Neural crest cell (in vitro differentiated cells): ENCODE measurements around the gene CD84. TPM values are rescaled to one million over a fixed set of nuclear protein-coding genes. Genes with fewer than 3 reads are reported as not detected.
"Not testable (repeated sequence)": the region's sequence is repeated elsewhere in the genome, so short reads cannot be mapped to it uniquely, and the experiment has no call there.

Experiments
- DNase-seq: peaks from one replicate; pipeline ENCODE4 v3.0.0; 2021; ENCODE audit warnings: low read depth, mixed read lengths, low spot score
- H3K27ac Mint-ChIP-seq: one replicate; pipeline ENCODE4 v1.8.0; 2021; ENCODE audit warnings: mild to moderate bottlenecking, mixed read lengths; ENCODE audit not compliant: unreplicated experiment
- H3K27me3 Mint-ChIP-seq: 2 replicates; pipeline ENCODE4 v1.8.0; 2021; ENCODE audit warnings: low read depth, mild to moderate bottlenecking, mixed read lengths
- H3K36me3 Mint-ChIP-seq: 2 replicates; pipeline ENCODE4 v1.8.0; 2021; ENCODE audit warnings: low read depth, mild to moderate bottlenecking, mixed read lengths
- H3K4me1 Mint-ChIP-seq: 2 replicates; pipeline ENCODE4 v1.8.0; 2021; ENCODE audit warnings: mixed read lengths
- H3K4me3 Mint-ChIP-seq: one replicate; pipeline ENCODE4 v1.8.0; 2021; ENCODE audit warnings: mild to moderate bottlenecking, mixed read lengths
- H3K9me3 Mint-ChIP-seq: 2 replicates; pipeline ENCODE4 v1.8.0; 2021; ENCODE audit warnings: mixed read lengths
- long read RNA-seq: library from polyadenylated mRNA; unstranded; transcript quantifications from one replicate; pipeline ENCODE4 v2.0.0, GENCODE V29; 2020
- total RNA-seq: library from RNA; stranded (reverse); gene quantifications from 2 replicates; pipeline ENCODE4 v1.2.1, GENCODE V29; 2021
- TF ChIP-seq, protein P1 (sequence below): fragments of 200-600 bp; sonication (generic); conservative IDR thresholded peaks from 2 replicates; pipeline ENCODE4 v1.5.0; 2021; ENCODE audit warnings: antibody characterized with exemption, mild to moderate bottlenecking

CD84 gene, protein sequence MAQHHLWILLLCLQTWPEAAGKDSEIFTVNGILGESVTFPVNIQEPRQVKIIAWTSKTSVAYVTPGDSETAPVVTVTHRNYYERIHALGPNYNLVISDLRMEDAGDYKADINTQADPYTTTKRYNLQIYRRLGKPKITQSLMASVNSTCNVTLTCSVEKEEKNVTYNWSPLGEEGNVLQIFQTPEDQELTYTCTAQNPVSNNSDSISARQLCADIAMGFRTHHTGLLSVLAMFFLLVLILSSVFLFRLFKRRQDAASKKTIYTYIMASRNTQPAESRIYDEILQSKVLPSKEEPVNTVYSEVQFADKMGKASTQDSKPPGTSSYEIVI
- total RNA-seq: not detected in 2 replicates
- long read RNA-seq: 0 reads

DNA sequence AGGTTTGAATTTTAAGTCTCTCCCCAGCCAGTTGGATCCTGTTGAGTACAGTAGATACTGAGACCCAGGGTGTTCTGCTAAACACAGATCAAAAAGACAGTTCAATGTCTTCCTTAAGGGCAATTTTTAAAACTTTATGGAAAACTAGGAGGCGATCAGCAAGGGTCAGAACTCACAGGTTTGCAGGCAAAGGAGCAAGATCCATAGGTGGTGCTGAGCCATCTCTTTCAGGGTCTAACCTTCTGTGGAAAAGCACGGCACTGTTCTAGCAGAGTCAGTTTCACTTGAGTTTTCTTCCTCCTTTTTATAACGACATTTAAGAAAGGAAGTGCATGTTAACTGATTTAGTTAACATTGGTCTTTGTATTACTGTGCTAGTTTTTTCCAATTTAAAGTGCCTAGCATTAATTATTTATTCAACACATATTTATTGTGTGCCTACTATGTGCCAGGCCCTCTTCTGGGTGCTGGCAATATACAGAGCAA, at the start of gene CD84:
Gene CD84 (minus strand): TSS at position 281 of the 486 bp plus-strand sequence. CDS start 59 bp downstream, at position 222.
- DNase-seq: no peak

DNA sequence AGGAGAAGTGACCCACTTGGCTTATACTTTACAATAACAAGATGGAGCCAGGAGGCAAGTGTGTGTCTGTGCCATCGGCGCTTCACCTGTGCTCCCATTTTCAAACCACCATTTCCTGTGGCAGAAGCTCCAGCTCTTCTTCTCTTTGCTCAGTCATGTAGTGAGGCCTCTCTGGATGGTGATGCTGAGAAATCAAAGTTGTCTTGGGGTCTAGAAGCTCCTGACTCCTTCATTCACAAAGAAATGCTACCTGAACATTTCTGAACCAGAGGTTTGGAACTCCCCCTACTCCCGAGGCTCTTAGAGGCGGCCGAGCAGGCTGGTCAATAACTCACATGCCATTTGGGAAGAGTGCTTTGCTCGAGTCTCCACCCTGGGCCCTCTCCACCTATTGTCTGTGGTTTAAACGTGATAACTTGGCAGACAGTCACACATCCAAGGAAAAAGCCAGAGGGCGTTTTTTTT, 49.5 kb upstream of the CD84 start:
- DNase-seq: no peak
- H3K36me3 Mint-ChIP-seq: no peaks in the 10 kb centered on the region
- H3K27me3 Mint-ChIP-seq: no peaks in the 10 kb centered on the region
- H3K27ac Mint-ChIP-seq: no peak overlapping the region
- H3K4me1 Mint-ChIP-seq: peaks cover 29% of the 10 kb centered on the region
- no peak overlapping the region for H3K4me3 Mint-ChIP-seq
- H3K9me3 Mint-ChIP-seq: no peaks in the 10 kb centered on the region
- TF ChIP-seq, protein P1, sequence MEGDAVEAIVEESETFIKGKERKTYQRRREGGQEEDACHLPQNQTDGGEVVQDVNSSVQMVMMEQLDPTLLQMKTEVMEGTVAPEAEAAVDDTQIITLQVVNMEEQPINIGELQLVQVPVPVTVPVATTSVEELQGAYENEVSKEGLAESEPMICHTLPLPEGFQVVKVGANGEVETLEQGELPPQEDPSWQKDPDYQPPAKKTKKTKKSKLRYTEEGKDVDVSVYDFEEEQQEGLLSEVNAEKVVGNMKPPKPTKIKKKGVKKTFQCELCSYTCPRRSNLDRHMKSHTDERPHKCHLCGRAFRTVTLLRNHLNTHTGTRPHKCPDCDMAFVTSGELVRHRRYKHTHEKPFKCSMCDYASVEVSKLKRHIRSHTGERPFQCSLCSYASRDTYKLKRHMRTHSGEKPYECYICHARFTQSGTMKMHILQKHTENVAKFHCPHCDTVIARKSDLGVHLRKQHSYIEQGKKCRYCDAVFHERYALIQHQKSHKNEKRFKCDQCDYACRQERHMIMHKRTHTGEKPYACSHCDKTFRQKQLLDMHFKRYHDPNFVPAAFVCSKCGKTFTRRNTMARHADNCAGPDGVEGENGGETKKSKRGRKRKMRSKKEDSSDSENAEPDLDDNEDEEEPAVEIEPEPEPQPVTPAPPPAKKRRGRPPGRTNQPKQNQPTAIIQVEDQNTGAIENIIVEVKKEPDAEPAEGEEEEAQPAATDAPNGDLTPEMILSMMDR: no peak

More for the DNA sequence above, at the start of gene CD84:
- Mint-ChIP-seq H3K36me3 (no peaks in the 10 kb centered on the region), H3K9me3 (peaks cover 3% of the 10 kb centered on the region), H3K27me3 (peaks cover 34% of the 10 kb centered on the region), H3K27ac (no peak within 1 kb of the TSS), H3K4me1 (no peaks in the 10 kb centered on the region), H3K4me3 (no peak within 1 kb of the TSS)
- TF ChIP-seq, protein P1: no peak

DNA sequence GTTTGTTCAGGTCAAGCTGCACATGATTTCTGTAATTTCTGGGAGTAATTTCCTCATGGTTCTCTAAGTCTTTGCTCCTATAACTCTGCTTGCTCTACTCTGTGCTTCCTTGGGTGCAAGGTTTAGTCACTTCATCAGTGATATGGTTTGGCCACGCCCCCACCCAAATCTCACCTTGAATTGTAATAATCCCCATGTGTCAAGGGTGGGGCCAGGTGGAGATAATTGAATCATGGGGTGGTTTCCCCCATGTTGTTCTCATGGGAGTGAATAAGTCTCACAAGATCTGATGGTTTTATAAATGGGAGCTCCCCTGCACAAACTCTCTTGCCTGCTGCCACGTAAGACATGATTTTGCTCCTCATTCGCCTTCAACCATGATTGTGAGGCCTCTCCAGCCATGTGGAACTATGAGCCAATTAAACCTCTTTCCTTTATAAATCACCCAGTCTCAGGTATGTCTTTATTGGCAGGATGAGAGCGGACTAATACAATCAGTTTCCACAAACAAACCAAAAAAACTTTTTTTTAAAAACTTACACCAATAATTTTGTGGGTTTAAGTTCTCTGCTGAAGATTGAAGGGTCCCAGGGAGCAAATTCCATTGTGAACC, 48.5 kb upstream of the CD84 start:
- H3K4me3 Mint-ChIP-seq, DNase-seq, H3K27me3 Mint-ChIP-seq, H3K27ac Mint-ChIP-seq, H3K36me3 Mint-ChIP-seq, H3K9me3 Mint-ChIP-seq: not testable (repeated sequence)
- H3K4me1 Mint-ChIP-seq: peaks cover 25% of the 10 kb centered on the region

DNA sequence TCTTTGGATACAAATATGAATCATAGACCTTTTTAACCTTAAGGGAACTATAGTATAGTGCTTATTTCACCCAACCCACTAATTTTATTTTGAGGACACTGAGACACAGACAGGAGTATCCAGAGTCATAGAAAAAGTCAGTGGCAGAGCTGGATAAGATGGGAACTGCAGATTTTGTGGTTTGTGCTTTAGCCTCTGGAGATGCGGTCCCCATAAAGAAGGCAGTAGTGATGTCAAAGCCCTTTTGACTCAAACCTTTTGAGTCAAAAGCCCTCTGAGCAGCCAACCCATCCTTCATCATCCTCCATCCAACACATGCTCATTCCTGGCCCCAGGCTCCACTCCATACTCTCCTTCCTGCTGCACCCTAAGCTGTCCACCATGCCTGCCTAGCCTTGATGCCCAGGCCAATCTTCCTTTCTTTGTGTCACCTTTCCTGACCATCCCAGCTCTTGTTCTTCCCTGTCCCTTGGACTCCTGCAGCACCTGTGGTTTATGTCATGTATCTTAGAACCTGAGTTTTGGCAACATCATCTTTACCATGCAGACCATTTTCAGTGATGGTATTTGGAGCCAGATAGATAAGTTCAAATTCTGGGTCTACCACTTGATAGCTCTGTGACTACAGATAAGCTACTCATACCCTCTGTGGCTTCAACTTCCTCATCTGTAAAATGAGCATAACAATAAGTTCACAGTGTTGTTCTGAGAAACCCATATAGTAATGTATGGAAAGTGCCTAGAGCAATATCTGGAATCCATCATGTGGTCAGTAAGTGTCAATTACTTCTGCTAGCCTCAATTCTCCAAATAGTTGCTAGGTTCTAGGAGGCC, 47.4 kb upstream of the CD84 start:
- no peak for DNase-seq
- Mint-ChIP-seq H3K27me3 (no peaks in the 10 kb centered on the region), H3K9me3 (no peaks in the 10 kb centered on the region), H3K27ac (no peak overlapping the region), H3K4me1 (peaks cover 25% of the 10 kb centered on the region), H3K4me3 (no peak overlapping the region), H3K36me3 (no peaks in the 10 kb centered on the region)
- TF ChIP-seq, protein P1: no peak

DNA sequence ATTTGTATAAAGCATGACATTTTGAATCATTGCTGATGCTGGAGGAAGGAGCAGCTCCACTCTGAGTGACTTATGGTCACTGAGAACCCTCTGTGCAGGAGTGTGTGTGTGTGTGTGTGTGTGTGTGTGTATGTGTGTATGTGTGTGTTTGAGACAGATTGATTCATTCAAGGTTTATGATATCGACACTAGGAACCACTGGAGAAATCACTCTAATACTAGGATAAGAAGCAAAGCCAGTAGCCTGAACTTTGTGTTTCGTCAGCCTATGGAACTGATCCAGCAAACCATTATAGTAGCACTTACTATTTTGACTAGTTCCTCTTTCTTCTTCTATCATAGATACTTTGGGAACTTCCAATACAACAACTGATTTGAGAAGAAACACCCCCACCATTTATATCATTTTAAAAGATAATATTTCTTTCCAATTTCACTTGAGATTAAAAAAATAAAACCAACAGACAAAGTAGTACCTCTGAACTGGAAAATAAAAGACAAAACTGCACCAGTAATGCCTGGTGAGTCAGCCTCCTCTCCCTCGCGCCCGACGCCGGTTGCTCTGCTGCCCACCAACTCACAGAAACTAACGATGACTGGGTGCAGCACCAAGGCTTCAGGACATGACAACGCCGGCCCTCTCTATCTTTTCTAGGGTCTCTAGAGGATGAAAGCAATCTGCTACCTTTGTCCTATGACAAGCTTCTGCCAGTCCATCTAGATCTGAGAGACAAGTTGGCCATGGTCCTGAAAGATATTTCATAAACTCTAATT, 46.6 kb upstream of the CD84 start:
- Mint-ChIP-seq H3K4me1 (peaks cover 17% of the 10 kb centered on the region), H3K36me3 (no peaks in the 10 kb centered on the region), H3K9me3 (no peaks in the 10 kb centered on the region), H3K27me3 (peaks cover 2% of the 10 kb centered on the region), H3K4me3 (no peak overlapping the region), H3K27ac (no peak overlapping the region)
- TF ChIP-seq, protein P1: no peak
- DNase-seq: no peak
